Progenitor cell of endocrine pancreas (in vitro differentiated cells): ENCODE results near the gene SCARF2. TPM values are rescaled to one million over a fixed set of nuclear protein-coding genes. Genes with fewer than 3 reads are reported as not detected.

Experiments used
- DNase-seq: peaks from one replicate; pipeline ENCODE4 v3.0.0; 2021; ENCODE audit warnings: low spot score; ENCODE audit not compliant: unreplicated experiment
- H3K27ac Mint-ChIP-seq: 2 replicates; pipeline ENCODE4 v1.8.0; 2021; ENCODE audit warnings: mild to moderate bottlenecking, moderate library complexity, mixed read lengths
- H3K27me3 Mint-ChIP-seq: 2 replicates; pipeline ENCODE4 v1.8.0; 2021; ENCODE audit warnings: mixed read lengths
- H3K36me3 Mint-ChIP-seq: 2 replicates; pipeline ENCODE4 v1.8.0; 2022; ENCODE audit warnings: mixed read lengths; ENCODE audit not compliant: insufficient read depth
- H3K4me1 Mint-ChIP-seq: 2 replicates; pipeline ENCODE4 v1.8.0; 2021; ENCODE audit warnings: low read depth, mixed read lengths
- H3K4me3 Mint-ChIP-seq: 2 replicates; pipeline ENCODE4 v1.8.0; 2021; ENCODE audit warnings: low read depth, mild to moderate bottlenecking, moderate library complexity, mixed read lengths
- H3K9me3 Mint-ChIP-seq: 2 replicates; pipeline ENCODE4 v1.8.0; 2021; ENCODE audit warnings: low read depth, mixed read lengths
- CTCF ChIP-seq: fragments of 200-600 bp; sonication (generic); IDR thresholded peaks from one replicate; pipeline ENCODE4 v1.5.0; 2021; ENCODE audit warnings: antibody characterized with exemption, mild to moderate bottlenecking; ENCODE audit not compliant: unreplicated experiment
- total RNA-seq: library from RNA; stranded (reverse); gene quantifications from 2 replicates; pipeline ENCODE4 v1.2.1, GENCODE V29; 2021

The SCARF2 gene
- total RNA-seq, 1 donor from 2014 or later, result 14.4 TPM

GRCh38 chr22:20469110-20469868 lies 31.7 kb upstream of the SCARF2 start:
- Mint-ChIP-seq H3K4me3 (no peak overlapping the region), H3K27me3 (no peaks in the 10 kb centered on the region), H3K9me3 (no peaks in the 10 kb centered on the region), H3K27ac (no peak overlapping the region), H3K36me3 (peaks cover 13% of the 10 kb centered on the region), H3K4me1 (peaks cover 7% of the 10 kb centered on the region)
- no peak for TF ChIP-seq CTCF
- no peak for DNase-seq

- H3K27me3 Mint-ChIP-seq, result no peaks in the 10 kb centered on the region
- no peak for TF ChIP-seq CTCF
- no peaks in the 10 kb centered on the region for H3K9me3 Mint-ChIP-seq
- H3K27ac Mint-ChIP-seq, result peak overlapping the region; percentile 92
- peaks cover 7% of the 10 kb centered on the region for H3K4me1 Mint-ChIP-seq
- no peak for DNase-seq
- H3K36me3 Mint-ChIP-seq, result peaks cover 15% of the 10 kb centered on the region
- H3K4me3 Mint-ChIP-seq, result no peak overlapping the region
Measured at GRCh38 chr22:20466659-20467379, 29.2 kb upstream of the SCARF2 start.

GRCh38 chr22:20465759-20466077 lies 28.1 kb upstream of the SCARF2 start:
- TF ChIP-seq CTCF, result no peak
- Mint-ChIP-seq H3K27ac (peak overlapping the region; percentile 41), H3K4me1 (peaks cover 7% of the 10 kb centered on the region), H3K9me3 (no peaks in the 10 kb centered on the region), H3K36me3 (peaks cover 13% of the 10 kb centered on the region), H3K27me3 (no peaks in the 10 kb centered on the region), H3K4me3 (no peak overlapping the region)
- DNase-seq, result no peak

- DNase-seq, result no peak
- TF ChIP-seq CTCF, result no peak
- Mint-ChIP-seq H3K9me3 (no peaks in the 10 kb centered on the region), H3K4me1 (peaks cover 7% of the 10 kb centered on the region), H3K36me3 (peaks cover 10% of the 10 kb centered on the region), H3K27ac (peak overlapping the region; percentile 85), H3K4me3 (no peak overlapping the region), H3K27me3 (no peaks in the 10 kb centered on the region)
Measured at GRCh38 chr22:20464912-20465758, 27.5 kb upstream of the SCARF2 start.

GRCh38 chr22:20464096-20464614 lies 26.5 kb upstream of the SCARF2 start:
- H3K4me3 Mint-ChIP-seq, result no peak overlapping the region
- TF ChIP-seq CTCF, result no peak
- H3K36me3 Mint-ChIP-seq, result peaks cover 8% of the 10 kb centered on the region
- no peak for DNase-seq
- H3K9me3 Mint-ChIP-seq, result no peaks in the 10 kb centered on the region
- no peaks in the 10 kb centered on the region for H3K27me3 Mint-ChIP-seq
- peaks cover 7% of the 10 kb centered on the region for H3K4me1 Mint-ChIP-seq
- no peak overlapping the region for H3K27ac Mint-ChIP-seq
